ENCODE data around the gene RASSF5. TPM values are rescaled to one million over a fixed set of nuclear protein-coding genes. Genes with fewer than 3 reads are reported as not detected.

Gene RASSF5
- total and polyA plus RNA-seq, 10 of the 15 experiments (the other 5 are each of a cell fraction or from before 2014, with no cell fraction given): 14.0 to 89.6 (median 68.9) TPM

DNA sequence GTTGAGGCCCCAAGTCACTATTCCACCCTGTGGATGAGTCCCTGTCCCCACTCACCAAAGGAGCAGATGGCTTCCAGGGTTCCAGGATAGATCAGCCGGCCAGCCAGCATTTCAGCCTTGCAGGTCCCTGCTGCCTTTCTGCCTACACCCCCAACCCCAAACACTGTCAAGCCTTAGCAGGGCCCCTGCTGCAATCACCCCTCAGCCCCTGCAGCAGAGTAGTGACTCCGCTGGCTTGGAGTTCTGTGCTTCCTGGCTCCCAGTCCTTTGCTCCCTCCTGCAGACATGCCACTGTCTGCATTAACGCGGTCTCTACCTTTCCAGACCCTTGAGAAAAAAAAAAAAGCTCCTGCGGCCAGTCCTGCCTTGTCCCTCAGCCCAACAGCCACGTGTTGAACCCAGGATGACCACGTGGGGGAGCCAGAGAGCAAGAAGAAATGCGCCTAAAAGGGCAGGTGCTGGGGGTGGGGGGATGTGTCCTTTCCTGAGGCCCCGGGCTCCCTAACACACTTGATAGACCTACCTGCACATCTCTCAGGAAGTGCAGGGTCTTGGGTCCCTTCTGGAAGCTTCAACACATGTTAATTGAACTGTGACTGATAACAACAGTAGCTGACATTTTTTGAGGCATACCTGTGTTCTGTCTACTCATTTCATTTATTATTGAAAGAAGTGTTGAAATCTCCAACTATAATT, 37.4 kb downstream of the RASSF5 start (continued):
- TF ChIP-seq TCF3 (IDR thresholded peaks at IDR 0.05; ENCODE audit: borderline replicate concordance, insufficient read depth, low read depth, low read length) (no peak), MXI1 (IDR thresholded peaks at IDR 0.05; ENCODE audit: low read depth, low read length) (0 out of 2 replicates have a peak, but pooled peaks have one; percentile 50), SMC3 (IDR thresholded peaks at IDR 0.05; ENCODE audit: borderline replicate concordance, low read length) (peak; percentile 95), RAD51 (IDR thresholded peaks at IDR 0.05) (0 out of 2 replicates have a peak, but pooled peaks have one; percentile 40), MEF2B (IDR thresholded peaks at IDR 0.05; ENCODE audit: partially characterized antibody, poor library complexity, severe bottlenecking) (no peak), HSF1 (IDR thresholded peaks at IDR 0.05; ENCODE audit: low read depth, low read length) (no peak), NR2C1 (IDR thresholded peaks at IDR 0.05) (no peak), CHD4 (IDR thresholded peaks at IDR 0.05) (no peak), BHLHE40 (IDR thresholded peaks at IDR 0.05; ENCODE audit: borderline replicate concordance in 1 of 2, low read depth in 2 of 2, low read length in 1 of 2) (peak; percentile 34 to 35; a peak in 2 of 4 replicates)

DNA sequence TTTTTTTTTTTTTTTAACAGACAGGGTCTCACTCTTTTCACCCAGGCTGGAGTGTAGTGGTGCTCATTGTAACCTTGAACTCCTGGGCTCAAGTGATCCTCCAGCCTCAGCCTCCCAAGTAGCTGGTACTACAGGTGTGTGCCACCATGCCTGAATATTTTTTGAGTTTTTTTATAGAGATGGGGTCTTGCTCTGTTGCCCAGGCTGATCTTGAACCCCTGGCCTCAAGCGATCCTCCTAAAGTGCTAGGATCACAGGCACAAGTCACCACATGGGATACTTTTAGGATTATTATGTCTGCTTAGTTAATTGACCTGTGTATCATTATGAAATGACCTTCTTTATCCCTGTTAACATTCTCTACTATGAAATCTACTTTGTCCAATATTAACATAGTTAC, 38.0 kb downstream of the RASSF5 start:
- ChIA-PET RAD21 (ENCODE audit: unreplicated experiment) (interaction anchor here (0.6 to 5.2 kb wide), 34 partner anchors 11 to 791 kb away, joined by 3 to 95 read pairs (median 8); partner anchors contain the start of genes DYRK3, IKBKE and RASSF5), CTCF (interaction anchor here (0.6 to 9.4 kb wide), 42 partner anchors 11 to 478 kb away, joined by 3 to 440 read pairs (median 8); partner anchors contain the start of genes DYRK3, EIF2D and IKBKE), POLR2A (interaction anchor here (0.6 to 2.6 kb wide), 14 partner anchors 10 to 533 kb away, joined by 3 to 24 read pairs (median 4); no protein-coding TSS in a partner anchor), SMC1A (ENCODE audit: uncharacterized antibody, unreplicated experiment) (interaction anchor here (0.7 to 10.8 kb wide), 35 partner anchors 9 to 367 kb away, joined by 3 to 311 read pairs (median 6); partner anchors contain the start of gene DYRK3)
- Histone ChIP-seq H3K27me3 (replicated peaks in 1 of 2; ENCODE audit: control insufficient read depth in 2 of 2, insufficient read depth in 2 of 2, low read length in 1 of 2) (no peaks in the 10 kb centered on the region), H3K79me2 (ENCODE audit: control insufficient read depth, insufficient read depth, low read length) (no peaks in the 10 kb centered on the region), H3K9ac (ENCODE audit: control insufficient read depth, insufficient read depth, low read length) (no peak overlapping the region), H3K36me3 (ENCODE audit: control insufficient read depth in 2 of 2, insufficient read depth in 2 of 2, low read length in 1 of 2) (no peaks in the 10 kb centered on the region), H3K4me2 (ENCODE audit: control insufficient read depth, insufficient read depth) (no peak overlapping the region), H3K27ac (ENCODE audit: control insufficient read depth, insufficient read depth) (no peak overlapping the region), H3K9me3 (replicated peaks; ENCODE audit: control insufficient read depth, insufficient read depth, low read length) (no peaks in the 10 kb centered on the region), H3K4me3 (no peak overlapping the region), H2AFZ (ENCODE audit: control insufficient read depth, low read depth, low read length) (no peak overlapping the region), H4K20me1 (ENCODE audit: control insufficient read depth, insufficient read depth) (no peaks in the 10 kb centered on the region), H3K4me1 (ENCODE audit: control insufficient read depth, insufficient read depth, low read length) (no peaks in the 10 kb centered on the region; the same call in 1 of the 2 replicates)
- in situ Hi-C loops (cut with MboI) (loop anchor here (5.0 kb wide), 1 partner anchor 37 kb away; no protein-coding TSS in a partner anchor), intact Hi-C loops (cut with micrococcal nuclease; ENCODE audit: unreplicated experiment) (loop anchor here (1.0 to 2.0 kb wide), 2 partner anchors 38 to 67 kb away; no protein-coding TSS in a partner anchor)
- WGBS (ENCODE audit: insufficient coverage, insufficient replicate concordance, low lambda C conversion rate, missing lambda C conversion rate): 96% methylated on average over 1 of the region's 1 CpG
- BruUV-seq (replicated peaks): no TSS peak
- FAIRE-seq: no peak
- ATAC-seq: peak; percentile 15; the same call in 2 of the 3 replicates
- no peak for DNase-seq (ENCODE audit: low read depth, low spot score)
- TF ChIP-seq JUNB (IDR thresholded peaks at IDR 0.05): no peak
- TF ChIP-seq SKIL (IDR thresholded peaks at IDR 0.05; ENCODE audit: low read depth, poor library complexity, severe bottlenecking): no peak
- no peak for TF ChIP-seq SMARCA5 (IDR thresholded peaks at IDR 0.05)
- no peak for TF ChIP-seq GATAD2B (conservative IDR thresholded peaks at IDR 0.05; ENCODE audit: low read depth)
- TF ChIP-seq EED (IDR thresholded peaks at IDR 0.05; ENCODE audit: low read depth): no peak
